ENCODE measurements around the gene CDCA7L. TPM values are rescaled to one million over a fixed set of nuclear protein-coding genes. Genes with fewer than 3 reads are reported as not detected.

CDCA7L gene
- polyA plus RNA-seq, 1 donor (not counting 4 experiments of a cell fraction or from before 2014, with no cell fraction given), result 31.8 TPM

GRCh38 chr7:21966271-21966670 is 20.6 kb upstream of the CDCA7L start:
- Histone ChIP-seq H4K20me1 (ENCODE audit: control insufficient read depth, extremely low read depth, insufficient read depth, low read length) (no peaks in the 10 kb centered on the region), H3K9me3 (ENCODE audit: control insufficient read depth, low read depth, low read length) (no peaks in the 10 kb centered on the region), H3K4me2 (ENCODE audit: control insufficient read depth, extremely low read depth, insufficient read depth, low read depth, low read length) (no peak overlapping the region), H3K27ac (ENCODE audit: control insufficient read depth, insufficient read depth, low read length) (no peak overlapping the region), H2AFZ (ENCODE audit: control insufficient read depth, low read length) (no peak overlapping the region), H3K4me1 (ENCODE audit: control insufficient read depth, extremely low read depth, insufficient read depth, low read length) (no peaks in the 10 kb centered on the region), H3K79me2 (ENCODE audit: control insufficient read depth, insufficient read depth, low read length) (no peaks in the 10 kb centered on the region), H3K36me3 (ENCODE audit: control insufficient read depth in 2 of 2, extremely low read depth in 1 of 2, insufficient read depth in 2 of 2, low read length in 2 of 2) (no peaks in the 10 kb centered on the region), H3K9me1 (ENCODE audit: control insufficient read depth, extremely low read depth, insufficient read depth, low read length) (no peaks in the 10 kb centered on the region), H3K9ac (ENCODE audit: control insufficient read depth, extremely low read depth, insufficient read depth, low read length) (no peak overlapping the region), H3K27me3 (ENCODE audit: control insufficient read depth, extremely low read depth, insufficient read depth, low read length) (no peaks in the 10 kb centered on the region), H3K4me3 (ENCODE audit: control insufficient read depth in 2 of 3, extremely low read depth in 1 of 3, insufficient read depth in 2 of 3, low read depth in 1 of 3, low read length in 3 of 3) (no peak overlapping the region)
- no peak for TF ChIP-seq EZH2 (IDR thresholded peaks at IDR 0.05; ENCODE audit: low read length)
- TF ChIP-seq CTCF (optimal IDR thresholded peaks at IDR 0.05 in 1 of 3, IDR thresholded peaks at IDR 0.05 in 1 of 3, conservative IDR thresholded peaks at IDR 0.05 in 1 of 3; ENCODE audit: extremely low read depth in 1 of 3, insufficient read depth in 2 of 3, low read length in 3 of 3), result no peak
- dilution Hi-C loops (cut with MboI; ENCODE audit: extremely low pct_ligation_motif_present, low sequenced_read_pairs), result no loop called here
- FAIRE-seq (no peak), DNase-seq (ENCODE audit: low read depth, low spot score) (no peak)

DNA sequence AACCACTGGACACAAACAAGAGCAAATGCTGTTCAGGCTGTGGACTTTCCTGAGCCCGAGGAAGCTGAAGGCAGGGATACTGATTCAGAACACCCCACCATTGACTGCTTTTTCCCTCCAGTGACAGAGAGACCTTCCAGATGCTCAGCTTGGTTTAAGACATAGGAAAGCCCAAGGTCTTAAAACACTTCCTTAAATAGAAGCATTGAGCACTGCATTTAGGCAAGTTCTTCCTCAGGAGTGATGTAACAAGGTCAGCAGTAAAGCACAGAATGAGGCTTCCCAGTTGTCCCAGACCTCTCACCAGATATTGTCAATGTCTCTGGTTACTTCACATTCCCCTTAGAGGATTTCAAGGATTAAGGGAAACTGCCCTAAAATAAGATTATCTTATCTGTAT is 19.6 kb upstream of the CDCA7L start:
- Histone ChIP-seq H4K20me1 (ENCODE audit: control insufficient read depth, extremely low read depth, insufficient read depth, low read length) (no peaks in the 10 kb centered on the region), H3K9ac (ENCODE audit: control insufficient read depth, extremely low read depth, insufficient read depth, low read length) (no peak overlapping the region), H3K79me2 (ENCODE audit: control insufficient read depth, insufficient read depth, low read length) (no peaks in the 10 kb centered on the region), H3K9me3 (ENCODE audit: control insufficient read depth, low read depth, low read length) (no peaks in the 10 kb centered on the region), H3K4me1 (ENCODE audit: control insufficient read depth, extremely low read depth, insufficient read depth, low read length) (peaks cover 4% of the 10 kb centered on the region), H3K4me3 (ENCODE audit: control insufficient read depth in 2 of 3, extremely low read depth in 1 of 3, insufficient read depth in 2 of 3, low read depth in 1 of 3, low read length in 3 of 3) (no peak overlapping the region), H3K27me3 (ENCODE audit: control insufficient read depth, extremely low read depth, insufficient read depth, low read length) (no peaks in the 10 kb centered on the region), H3K27ac (ENCODE audit: control insufficient read depth, insufficient read depth, low read length) (no peak overlapping the region), H3K4me2 (ENCODE audit: control insufficient read depth, extremely low read depth, insufficient read depth, low read depth, low read length) (no peak overlapping the region), H3K9me1 (ENCODE audit: control insufficient read depth, extremely low read depth, insufficient read depth, low read length) (no peaks in the 10 kb centered on the region), H2AFZ (ENCODE audit: control insufficient read depth, low read length) (no peak overlapping the region), H3K36me3 (ENCODE audit: control insufficient read depth in 2 of 2, extremely low read depth in 1 of 2, insufficient read depth in 2 of 2, low read length in 2 of 2) (no peaks in the 10 kb centered on the region)
- no peak for TF ChIP-seq CTCF (optimal IDR thresholded peaks at IDR 0.05 in 1 of 3, IDR thresholded peaks at IDR 0.05 in 1 of 3, conservative IDR thresholded peaks at IDR 0.05 in 1 of 3; ENCODE audit: extremely low read depth in 1 of 3, insufficient read depth in 2 of 3, low read length in 3 of 3)
- TF ChIP-seq EZH2 (IDR thresholded peaks at IDR 0.05; ENCODE audit: low read length), result no peak
- FAIRE-seq, result no peak
- DNase-seq (ENCODE audit: low read depth, low spot score), result no peak
- dilution Hi-C loops (cut with MboI; ENCODE audit: extremely low pct_ligation_motif_present, low sequenced_read_pairs), result no loop called here

Data from keratinocyte (primary cell).